Fibroblast of the aortic adventitia (primary cell): ENCODE data around the gene PRSS33. TPM values are rescaled to one million over a fixed set of nuclear protein-coding genes. Genes with fewer than 3 reads are reported as not detected.

Experiments used
- DNase-seq: peaks from one replicate; pipeline ENCODE4 v3.0.0-alpha.2; 2010; ENCODE audit warnings: low read depth
- H3K4me3 ChIP-seq: 2 replicates; pipeline ENCODE4 v1.5.1; 2011; ENCODE audit warnings: low read depth, mild to moderate bottlenecking, control low read depth, low read length, moderate library complexity
- total RNA-seq: library from RNA; depleted of rRNA; stranded (reverse); fragments of >200 nt; gene quantifications from 2 replicates; pipeline ENCODE4 v1.2.3, GENCODE V29; 2012; ENCODE audit warnings: low replicate concordance
- TF ChIP-seq, protein P1 (sequence below): IDR thresholded peaks from 2 replicates; pipeline ENCODE4 v1.5.1; 2011; ENCODE audit warnings: mild to moderate bottlenecking, low read length, control low read depth, inconsistent platforms; ENCODE audit not compliant: insufficient read depth

PRSS33 gene
- total RNA-seq, 1 donor: not detected

DNA sequence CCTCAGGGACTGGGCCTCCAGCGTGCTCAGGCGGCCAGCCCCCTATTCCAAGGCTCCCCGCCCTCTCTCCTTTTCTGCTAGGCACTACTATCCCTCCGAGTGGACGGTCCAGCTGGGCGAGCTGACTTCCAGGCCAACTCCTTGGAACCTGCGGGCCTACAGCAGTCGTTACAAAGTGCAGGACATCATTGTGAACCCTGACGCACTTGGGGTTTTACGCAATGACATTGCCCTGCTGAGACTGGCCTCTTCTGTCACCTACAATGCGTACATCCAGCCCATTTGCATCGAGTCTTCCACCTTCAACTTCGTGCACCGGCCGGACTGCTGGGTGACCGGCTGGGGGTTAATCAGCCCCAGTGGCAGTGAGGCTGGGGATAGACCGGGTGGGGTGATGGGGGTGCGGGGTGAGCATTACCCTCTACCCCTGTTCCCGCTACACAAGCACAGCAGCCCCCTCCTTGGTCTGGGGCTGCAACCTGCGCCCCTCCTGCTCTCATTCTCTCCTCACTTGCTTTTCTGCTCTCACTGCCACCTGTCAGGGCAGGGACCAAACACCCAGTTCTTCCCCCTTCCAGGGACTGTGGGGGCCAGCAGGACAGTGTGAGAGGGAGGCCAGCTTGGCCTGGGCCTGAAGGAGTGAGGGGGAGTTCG, 12.0 kb upstream of the PRSS33 start:
- DNase-seq: no peak
- no peak overlapping the region for H3K4me3 ChIP-seq
- TF ChIP-seq, protein P1, sequence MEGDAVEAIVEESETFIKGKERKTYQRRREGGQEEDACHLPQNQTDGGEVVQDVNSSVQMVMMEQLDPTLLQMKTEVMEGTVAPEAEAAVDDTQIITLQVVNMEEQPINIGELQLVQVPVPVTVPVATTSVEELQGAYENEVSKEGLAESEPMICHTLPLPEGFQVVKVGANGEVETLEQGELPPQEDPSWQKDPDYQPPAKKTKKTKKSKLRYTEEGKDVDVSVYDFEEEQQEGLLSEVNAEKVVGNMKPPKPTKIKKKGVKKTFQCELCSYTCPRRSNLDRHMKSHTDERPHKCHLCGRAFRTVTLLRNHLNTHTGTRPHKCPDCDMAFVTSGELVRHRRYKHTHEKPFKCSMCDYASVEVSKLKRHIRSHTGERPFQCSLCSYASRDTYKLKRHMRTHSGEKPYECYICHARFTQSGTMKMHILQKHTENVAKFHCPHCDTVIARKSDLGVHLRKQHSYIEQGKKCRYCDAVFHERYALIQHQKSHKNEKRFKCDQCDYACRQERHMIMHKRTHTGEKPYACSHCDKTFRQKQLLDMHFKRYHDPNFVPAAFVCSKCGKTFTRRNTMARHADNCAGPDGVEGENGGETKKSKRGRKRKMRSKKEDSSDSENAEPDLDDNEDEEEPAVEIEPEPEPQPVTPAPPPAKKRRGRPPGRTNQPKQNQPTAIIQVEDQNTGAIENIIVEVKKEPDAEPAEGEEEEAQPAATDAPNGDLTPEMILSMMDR: no peak

DNA sequence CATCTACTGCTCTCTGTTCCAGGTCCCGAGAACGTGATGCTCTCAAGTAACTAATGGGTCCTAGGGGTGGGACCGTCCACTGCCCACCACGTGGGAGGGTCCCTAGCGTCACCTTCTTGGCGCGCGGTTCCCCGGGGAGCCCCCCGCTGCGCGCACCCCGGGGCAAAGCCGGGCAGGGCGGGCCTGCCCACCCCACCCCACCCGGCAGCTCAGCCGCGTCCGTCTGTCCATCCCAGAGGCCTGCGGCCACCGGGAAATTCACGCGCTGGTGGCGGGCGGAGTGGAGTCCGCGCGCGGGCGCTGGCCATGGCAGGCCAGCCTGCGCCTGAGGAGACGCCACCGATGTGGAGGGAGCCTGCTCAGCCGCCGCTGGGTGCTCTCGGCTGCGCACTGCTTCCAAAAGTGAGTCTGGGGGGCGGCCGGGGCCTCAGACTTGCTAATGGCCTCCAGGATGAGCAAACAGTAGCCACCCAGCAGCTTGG, 11.4 kb upstream of the PRSS33 start:
- DNase-seq: no peak
- TF ChIP-seq, protein P1: no peak
- no peak overlapping the region for H3K4me3 ChIP-seq

GRCh38 chr16:2795395-2796143, 8.2 kb upstream of the PRSS33 start:
- TF ChIP-seq, protein P1: no peak
- peak; percentile 37 for DNase-seq
- no peak overlapping the region for H3K4me3 ChIP-seq

- TF ChIP-seq, protein P1: no peak
- H3K4me3 ChIP-seq: no peak overlapping the region
- DNase-seq: no peak
Observed at GRCh38 chr16:2792940-2793339, 5.6 kb upstream of the PRSS33 start.

- no peak overlapping the region for H3K4me3 ChIP-seq
- TF ChIP-seq, protein P1: no peak
- no peak for DNase-seq
Observed at GRCh38 chr16:2791174-2791573, 3.8 kb upstream of the PRSS33 start.

GRCh38 chr16:2790631-2791030, 3.3 kb upstream of the PRSS33 start:
- TF ChIP-seq, protein P1: no peak
- no peak for DNase-seq

More at GRCh38 chr16:2790631-2791030, 3.3 kb upstream of the PRSS33 start:
- no peak overlapping the region for H3K4me3 ChIP-seq
